SK-N-SH (cell line): ENCODE data around the gene PPP2R5D. TPM values are rescaled to one million over a fixed set of nuclear protein-coding genes. Genes with fewer than 3 reads are reported as not detected.

Experiments used
- CTCF ChIA-PET: fragments of 300-600, 350-600 bp; formaldehyde crosslinking; extraction: SDS; loops from one replicate; lab custom pipeline; 2021; lab: Yijun Ruan, JAX
- POLR2A ChIA-PET: fragments of 350-600 bp; sonication (Branson Sonifier 250); formaldehyde crosslinking; extraction: SDS; loops from one replicate; lab custom pipeline; 2020; ENCODE audit warnings: antibody characterized with exemption, inconsistent platforms; lab: Yijun Ruan, JAX
- DNase-seq: peaks from one replicate; pipeline ENCODE4 v3.0.0; 2012
- H2AFZ ChIP-seq: fragments of 200-600 bp; sonication (generic); 2 replicates; pipeline ENCODE4 v1.8.1; 2016; ENCODE audit warnings: antibody characterized with exemption, mild to moderate bottlenecking, low read depth
- H3F3A ChIP-seq: fragments of 200-600 bp; sonication (generic); replicated peaks from 2 replicates; pipeline ENCODE3; 2016; ENCODE audit warnings: antibody characterized with exemption, mild to moderate bottlenecking; ENCODE audit not compliant: insufficient read depth
- H3K27ac ChIP-seq, 2 experiments: fragments of 200-500 bp in 1 of 2; fragments of 200-600 bp in 1 of 2; sonication (Bioruptor generic) in 1 of 2; sonication (generic), shearing (Covaris generic) in 1 of 2; 2 replicates each; pipeline versions ENCODE4 v1.5.1 to v1.6.1; 2014 to 2016; ENCODE audit warnings: low read depth in 2 of 2, inconsistent platforms in 1 of 2, low read length in 1 of 2, mild to moderate bottlenecking in 1 of 2, mixed read lengths in 1 of 2
- H3K27me3 ChIP-seq: fragments of 200-600 bp; sonication (generic), shearing (Covaris generic); 2 replicates; pipeline ENCODE4 v1.6.1; 2016; ENCODE audit warnings: mixed run types; ENCODE audit not compliant: insufficient read depth
- H3K36me3 ChIP-seq, 2 experiments: fragments of 200-500 bp in 1 of 2; fragments of 200-600 bp in 1 of 2; sonication (Bioruptor generic) in 1 of 2; sonication (generic) in 1 of 2; replicated peaks in 1 of 2; 2 replicates each; pipeline versions ENCODE3 to v1.5.1; 2014 to 2016; ENCODE audit warnings: low read length in 1 of 2, mild to moderate bottlenecking in 1 of 2; ENCODE audit not compliant: insufficient read depth in 2 of 2, control insufficient read depth in 1 of 2
- H3K4me1 ChIP-seq, 2 experiments: fragments of 200-500 bp in 1 of 2; fragments of 200-600 bp in 1 of 2; sonication (Bioruptor generic) in 1 of 2; sonication (generic), shearing (Covaris generic) in 1 of 2; 2 replicates each; pipeline versions ENCODE4 v1.5.1 to v1.6.1; 2014 to 2016; ENCODE audit warnings: low read depth in 1 of 2, low read length in 1 of 2, mixed run types in 1 of 2; ENCODE audit not compliant: insufficient read depth in 2 of 2, control insufficient read depth in 1 of 2
- H3K4me2 ChIP-seq: fragments of 200-600 bp; sonication (generic), shearing (Covaris generic); 2 replicates; pipeline ENCODE4 v1.6.1; 2017; ENCODE audit warnings: mixed run types
- H3K4me3 ChIP-seq, 2 experiments: fragments of 200-500 bp in 1 of 2; fragments of 200-600 bp in 1 of 2; sonication (Bioruptor generic) in 1 of 2; sonication (generic), shearing (Covaris generic) in 1 of 2; 2 replicates each; pipeline versions ENCODE4 v1.5.1 to v1.8.1; 2014 to 2016; ENCODE audit warnings: low read depth in 2 of 2, inconsistent platforms in 1 of 2, low read length in 1 of 2, mild to moderate bottlenecking in 1 of 2, mixed read lengths in 1 of 2, moderate library complexity in 1 of 2
- H3K79me2 ChIP-seq: fragments of 200-600 bp; sonication (generic); 2 replicates; pipeline ENCODE4 v1.8.1; 2017; ENCODE audit warnings: mild to moderate bottlenecking; ENCODE audit not compliant: insufficient read depth
- H3K9ac ChIP-seq: fragments of 200-600 bp; sonication (generic); 2 replicates; pipeline ENCODE4 v1.6.1; 2017; ENCODE audit warnings: mixed run types
- H3K9me2 ChIP-seq: fragments of 200-600 bp; sonication (generic); 2 replicates; pipeline ENCODE4 v1.6.1; 2017; ENCODE audit warnings: mixed run types
- H3K9me3 ChIP-seq: fragments of 200-600 bp; sonication (generic); 2 replicates; pipeline ENCODE4 v1.6.1; 2017; ENCODE audit warnings: mixed run types, mild to moderate bottlenecking, moderate library complexity
- H4K20me1 ChIP-seq: fragments of 200-600 bp; sonication (generic); 2 replicates; pipeline ENCODE4 v1.6.1; 2017; ENCODE audit warnings: mild to moderate bottlenecking, mixed run types; ENCODE audit not compliant: insufficient read depth
- ELF1 ChIP-seq: IDR thresholded peaks from 2 replicates; pipeline ENCODE4 v1.4.0; 2012
- EZH2phosphoT487 ChIP-seq: fragments of 200-600 bp; sonication (generic); IDR thresholded peaks from 2 replicates; pipeline ENCODE4 v1.6.1; 2017; ENCODE audit warnings: low read depth, mixed run types, mild to moderate bottlenecking, antibody characterized with exemption, moderate library complexity, borderline replicate concordance
- FOXM1 ChIP-seq: IDR thresholded peaks from 2 replicates; pipeline ENCODE4 v1.4.0; 2012; ENCODE audit warnings: low read depth, mild to moderate bottlenecking
- GABPA ChIP-seq: IDR thresholded peaks from 2 replicates; pipeline ENCODE4 v1.4.0; 2012; ENCODE audit warnings: low read depth, mild to moderate bottlenecking
- GATA2 ChIP-seq: sonication (generic); formaldehyde crosslinking; IDR thresholded peaks from 2 replicates; pipeline ENCODE4 v1.5.0; 2020; ENCODE audit warnings: mild to moderate bottlenecking, missing genetic modification reagents
- IRF3 ChIP-seq: fragments of 150-350 bp; IDR thresholded peaks from 2 replicates; pipeline ENCODE4 v1.6.1; 2016; ENCODE audit warnings: mild to moderate bottlenecking, low read depth, low read length
- MAX ChIP-seq: IDR thresholded peaks from 2 replicates; pipeline ENCODE4 v1.4.0; 2012; ENCODE audit warnings: low read depth
- MEF2A ChIP-seq: IDR thresholded peaks from 2 replicates; pipeline ENCODE4 v1.4.0; 2012; ENCODE audit warnings: low read depth, borderline replicate concordance
- NFIC ChIP-seq: IDR thresholded peaks from 2 replicates; pipeline ENCODE4 v1.4.0; 2012; ENCODE audit warnings: borderline replicate concordance
- TAF1 ChIP-seq: IDR thresholded peaks from 2 replicates; pipeline ENCODE4 v1.6.1; 2012; ENCODE audit warnings: low read depth, mild to moderate bottlenecking, low read length, moderate library complexity, borderline replicate concordance
- TCF12 ChIP-seq: IDR thresholded peaks from 2 replicates; pipeline ENCODE4 v1.4.0; 2012
- ZBTB33 ChIP-seq: IDR thresholded peaks from 2 replicates; pipeline ENCODE4 v1.4.0; 2012; ENCODE audit warnings: low read depth, borderline replicate concordance
- WGBS: methylation state at CpG from one replicate; pipeline ENCODE4 v1.1.6; 2017; ENCODE audit warnings: low lambda C conversion rate; 5-methylcytosine and 5-hydroxymethylcytosine counted together
- polyA plus RNA-seq, 3 experiments: library from polyadenylated mRNA; depleted of rRNA; stranded (reverse); fragments of >200 nt; gene quantifications; 2 replicates each; pipeline ENCODE4 v1.2.3, GENCODE V29; 2012
- TF ChIP-seq, protein P1 (sequence below): IDR thresholded peaks from 2 replicates; pipeline ENCODE4; 2012
- TF ChIP-seq, protein P2 (sequence below): fragments of 150-350 bp; IDR thresholded peaks from 2 replicates; pipeline ENCODE4 v1.6.1; 2017; ENCODE audit warnings: antibody characterized with exemption, low read length, low read depth, borderline replicate concordance
- TF ChIP-seq, protein P3 (sequence below): IDR thresholded peaks from 2 replicates; pipeline ENCODE4 v1.4.0; 2012; ENCODE audit warnings: low read depth, borderline replicate concordance

The PPP2R5D gene
- polyA plus RNA-seq, 1 of the 3 experiments (the other 2 are of a cell fraction) = 37.6 TPM

- WGBS = 88% methylated on average over 8 of the region's 12 CpGs
- H3K4me2 ChIP-seq = no peak overlapping the region
- DNase-seq = no peak
- POLR2A ChIA-PET = interaction anchor here (2.1 kb wide), 1 partner anchor 17 kb away, joined by 4 read pairs; the partner anchor contains the start of gene PEX6
- H3F3A ChIP-seq = no peaks in the 10 kb centered on the region
- H3K4me1 ChIP-seq = peaks cover 0 to 7% of the 10 kb centered on the region in 2 experiments; a peak in 1 of 4 replicates
- no peaks in the 10 kb centered on the region for H3K9me2 ChIP-seq
- no peaks in the 10 kb centered on the region for H3K79me2 ChIP-seq
- CTCF ChIA-PET = no interaction called here
- no peak overlapping the region for H3K27ac ChIP-seq
- no peak for TF ChIP-seq FOXM1
- no peak for TF ChIP-seq IRF3
- TF ChIP-seq, protein P1, sequence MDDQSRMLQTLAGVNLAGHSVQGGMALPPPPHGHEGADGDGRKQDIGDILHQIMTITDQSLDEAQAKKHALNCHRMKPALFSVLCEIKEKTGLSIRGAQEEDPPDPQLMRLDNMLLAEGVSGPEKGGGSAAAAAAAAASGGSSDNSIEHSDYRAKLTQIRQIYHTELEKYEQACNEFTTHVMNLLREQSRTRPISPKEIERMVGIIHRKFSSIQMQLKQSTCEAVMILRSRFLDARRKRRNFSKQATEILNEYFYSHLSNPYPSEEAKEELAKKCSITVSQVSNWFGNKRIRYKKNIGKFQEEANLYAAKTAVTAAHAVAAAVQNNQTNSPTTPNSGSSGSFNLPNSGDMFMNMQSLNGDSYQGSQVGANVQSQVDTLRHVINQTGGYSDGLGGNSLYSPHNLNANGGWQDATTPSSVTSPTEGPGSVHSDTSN = no peak
- TF ChIP-seq, all 33 proteins: peak for 0
- peaks cover 0 to 25% of the 10 kb centered on the region in 2 experiments for H3K36me3 ChIP-seq
- H3K27me3 ChIP-seq = no peaks in the 10 kb centered on the region
- no peak overlapping the region for H2AFZ ChIP-seq
- H3K9ac ChIP-seq = no peak overlapping the region
- H3K9me3 ChIP-seq = no peaks in the 10 kb centered on the region
- no peak overlapping the region for H3K4me3 ChIP-seq
- H4K20me1 ChIP-seq = no peaks in the 10 kb centered on the region
Observed at GRCh38 chr6:42962096-42962495, 22.3 kb upstream of the PPP2R5D start.

DNA sequence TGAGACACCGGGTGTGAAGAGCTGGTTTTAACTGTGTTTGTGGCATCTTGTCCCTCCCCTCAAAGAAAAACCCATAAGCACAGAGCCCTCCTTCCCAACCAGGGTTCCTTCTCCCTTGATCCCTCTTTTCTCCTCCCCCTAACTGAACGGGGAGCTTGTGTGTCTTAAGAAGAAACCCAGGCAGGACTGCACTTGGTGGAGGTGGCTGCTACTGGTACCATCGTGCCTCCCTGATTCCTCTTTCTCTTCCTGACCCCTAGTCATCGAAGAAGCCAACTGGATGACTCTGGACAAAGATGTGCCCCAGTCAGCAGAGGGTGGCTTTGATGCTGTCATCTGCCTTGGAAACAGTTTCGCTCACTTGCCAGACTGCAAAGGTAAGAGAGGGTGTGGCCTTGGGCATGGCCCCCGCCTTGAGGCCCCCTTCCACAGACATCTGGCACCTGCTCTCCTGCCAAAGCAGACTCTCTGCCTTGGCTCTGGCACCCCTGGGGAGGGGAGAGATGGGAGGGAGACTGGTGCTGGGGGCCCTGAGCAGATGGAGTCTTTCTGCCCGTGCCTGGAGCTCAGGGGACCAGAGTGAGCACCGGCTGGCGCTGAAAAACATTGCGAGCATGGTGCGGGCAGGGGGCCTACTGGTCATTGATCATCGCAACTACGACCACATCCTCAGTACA lies 21.7 kb upstream of the PPP2R5D start:
- Histone ChIP-seq H3K9me3 (no peaks in the 10 kb centered on the region), H3F3A (no peaks in the 10 kb centered on the region), H3K4me3 (no peak overlapping the region), H3K4me1 (peaks cover 0 to 7% of the 10 kb centered on the region in 2 experiments; a peak in 1 of 4 replicates), H3K79me2 (no peaks in the 10 kb centered on the region), H3K9ac (no peak overlapping the region), H4K20me1 (no peaks in the 10 kb centered on the region), H3K36me3 (peaks cover 0 to 30% of the 10 kb centered on the region in 2 experiments), H3K27ac (no peak overlapping the region), H3K4me2 (no peak overlapping the region), H2AFZ (no peak overlapping the region), H3K9me2 (no peaks in the 10 kb centered on the region), H3K27me3 (no peaks in the 10 kb centered on the region)
- DNase-seq = no peak
- whole genome bisulfite sequencing = 93% methylated on average over 13 of the region's 13 CpGs
- ChIA-PET POLR2A (interaction anchor here (2.1 kb wide), 1 partner anchor 16 kb away, joined by 4 read pairs; the partner anchor contains the start of gene PEX6), CTCF (interaction anchor here (1.7 kb wide), 1 partner anchor 12 kb away, joined by 6 read pairs; no protein-coding TSS in a partner anchor)
- no peak for TF ChIP-seq NFIC
- TF ChIP-seq TCF12 = no peak
- TF ChIP-seq GABPA = no peak
- TF ChIP-seq EZH2phosphoT487 = no peak
- TF ChIP-seq FOXM1 = no peak
- TF ChIP-seq, protein P2, sequence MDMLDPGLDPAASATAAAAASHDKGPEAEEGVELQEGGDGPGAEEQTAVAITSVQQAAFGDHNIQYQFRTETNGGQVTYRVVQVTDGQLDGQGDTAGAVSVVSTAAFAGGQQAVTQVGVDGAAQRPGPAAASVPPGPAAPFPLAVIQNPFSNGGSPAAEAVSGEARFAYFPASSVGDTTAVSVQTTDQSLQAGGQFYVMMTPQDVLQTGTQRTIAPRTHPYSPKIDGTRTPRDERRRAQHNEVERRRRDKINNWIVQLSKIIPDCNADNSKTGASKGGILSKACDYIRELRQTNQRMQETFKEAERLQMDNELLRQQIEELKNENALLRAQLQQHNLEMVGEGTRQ = no peak
- TF ChIP-seq, protein P3, sequence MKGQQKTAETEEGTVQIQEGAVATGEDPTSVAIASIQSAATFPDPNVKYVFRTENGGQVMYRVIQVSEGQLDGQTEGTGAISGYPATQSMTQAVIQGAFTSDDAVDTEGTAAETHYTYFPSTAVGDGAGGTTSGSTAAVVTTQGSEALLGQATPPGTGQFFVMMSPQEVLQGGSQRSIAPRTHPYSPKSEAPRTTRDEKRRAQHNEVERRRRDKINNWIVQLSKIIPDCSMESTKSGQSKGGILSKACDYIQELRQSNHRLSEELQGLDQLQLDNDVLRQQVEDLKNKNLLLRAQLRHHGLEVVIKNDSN = no peak
- TF ChIP-seq IRF3 = no peak
- TF ChIP-seq MAX = no peak
- no peak for TF ChIP-seq ZBTB33
- TF ChIP-seq MEF2A = no peak
- no peak for TF ChIP-seq TAF1
- TF ChIP-seq GATA2 (CRISPR knock-in tag) = no peak
- TF ChIP-seq ELF1 = no peak
